ENCODE data around the gene SUSD1. TPM values are rescaled to one million over a fixed set of nuclear protein-coding genes. Genes with fewer than 3 reads are reported as not detected.

SUSD1 gene
- total RNA-seq, 1 experiment from 2014 or later = 14.5 TPM

- Histone ChIP-seq H4K20me1 (ENCODE audit: insufficient read depth, low read depth, low read length) (no peaks in the 10 kb centered on the region), H3K27ac (ENCODE audit: low read length) (no peak overlapping the region), H3K79me2 (ENCODE audit: low read length) (no peaks in the 10 kb centered on the region), H3K4me3 (ENCODE audit: low read length) (no peak overlapping the region), H3K27me3 (ENCODE audit: low read length) (no peaks in the 10 kb centered on the region), H2AFZ (ENCODE audit: low read length) (no peak overlapping the region), H3K4me1 (ENCODE audit: low read length) (peaks cover 11% of the 10 kb centered on the region), H3K9me3 (ENCODE audit: low read length) (no peaks in the 10 kb centered on the region), H3K36me3 (ENCODE audit: insufficient read depth, low read length) (no peaks in the 10 kb centered on the region), H3K9ac (ENCODE audit: low read length) (no peak overlapping the region), H3K9me2 (replicated peaks; ENCODE audit: insufficient read depth, low read length) (no peaks in the 10 kb centered on the region), H3K4me2 (ENCODE audit: low read depth, low read length, poor library complexity, severe bottlenecking) (no peak overlapping the region)
- no peak for DNase-seq
Measured at GRCh38 chr9:112007575-112008240, 167.4 kb downstream of the SUSD1 start.

GRCh38 chr9:112006361-112007020, 168.6 kb downstream of the SUSD1 start:
- no peaks in the 10 kb centered on the region for H4K20me1 ChIP-seq (ENCODE audit: insufficient read depth, low read depth, low read length)

GRCh38 chr9:112005939-112006338, 169.2 kb downstream of the SUSD1 start:
- no peaks in the 10 kb centered on the region for H3K4me1 ChIP-seq (ENCODE audit: low read length)
- H4K20me1 ChIP-seq (ENCODE audit: insufficient read depth, low read depth, low read length) = no peaks in the 10 kb centered on the region
- no peak overlapping the region for H2AFZ ChIP-seq (ENCODE audit: low read length)
- no peaks in the 10 kb centered on the region for H3K36me3 ChIP-seq (ENCODE audit: insufficient read depth, low read length)
- H3K9ac ChIP-seq (ENCODE audit: low read length) = no peak overlapping the region
- no peaks in the 10 kb centered on the region for H3K9me3 ChIP-seq (ENCODE audit: low read length)
- no peak for DNase-seq
- H3K4me2 ChIP-seq (ENCODE audit: low read depth, low read length, poor library complexity, severe bottlenecking) = no peak overlapping the region
- H3K27me3 ChIP-seq (ENCODE audit: low read length) = no peaks in the 10 kb centered on the region
- H3K79me2 ChIP-seq (ENCODE audit: low read length) = no peaks in the 10 kb centered on the region
- H3K4me3 ChIP-seq (ENCODE audit: low read length) = no peak overlapping the region
- H3K27ac ChIP-seq (ENCODE audit: low read length) = no peak overlapping the region
- H3K9me2 ChIP-seq (replicated peaks; ENCODE audit: insufficient read depth, low read length) = no peaks in the 10 kb centered on the region

More at GRCh38 chr9:112006361-112007020, 168.6 kb downstream of the SUSD1 start:
- no peak overlapping the region for H3K9ac ChIP-seq (ENCODE audit: low read length)
- no peaks in the 10 kb centered on the region for H3K79me2 ChIP-seq (ENCODE audit: low read length)
- no peaks in the 10 kb centered on the region for H3K27me3 ChIP-seq (ENCODE audit: low read length)
- DNase-seq = no peak
- H3K36me3 ChIP-seq (ENCODE audit: insufficient read depth, low read length) = no peaks in the 10 kb centered on the region
- H3K4me2 ChIP-seq (ENCODE audit: low read depth, low read length, poor library complexity, severe bottlenecking) = no peak overlapping the region
- H2AFZ ChIP-seq (ENCODE audit: low read length) = no peak overlapping the region
- H3K9me2 ChIP-seq (replicated peaks; ENCODE audit: insufficient read depth, low read length) = no peaks in the 10 kb centered on the region
- H3K9me3 ChIP-seq (ENCODE audit: low read length) = no peaks in the 10 kb centered on the region
- H3K4me1 ChIP-seq (ENCODE audit: low read length) = no peaks in the 10 kb centered on the region
- H3K4me3 ChIP-seq (ENCODE audit: low read length) = no peak overlapping the region
- no peak overlapping the region for H3K27ac ChIP-seq (ENCODE audit: low read length)

GRCh38 chr9:112003538-112003937, 171.6 kb downstream of the SUSD1 start:
- Histone ChIP-seq H3K4me2 (ENCODE audit: low read depth, low read length, poor library complexity, severe bottlenecking) (no peak overlapping the region), H3K4me1 (ENCODE audit: low read length) (no peaks in the 10 kb centered on the region), H3K9me2 (replicated peaks; ENCODE audit: insufficient read depth, low read length) (no peaks in the 10 kb centered on the region), H3K9me3 (ENCODE audit: low read length) (no peaks in the 10 kb centered on the region), H3K9ac (ENCODE audit: low read length) (no peak overlapping the region), H2AFZ (ENCODE audit: low read length) (no peak overlapping the region), H3K36me3 (ENCODE audit: insufficient read depth, low read length) (no peaks in the 10 kb centered on the region), H3K27me3 (ENCODE audit: low read length) (no peaks in the 10 kb centered on the region), H3K4me3 (ENCODE audit: low read length) (no peak overlapping the region), H3K27ac (ENCODE audit: low read length) (no peak overlapping the region), H4K20me1 (ENCODE audit: insufficient read depth, low read depth, low read length) (no peaks in the 10 kb centered on the region), H3K79me2 (ENCODE audit: low read length) (no peaks in the 10 kb centered on the region)
- no peak for DNase-seq

- Histone ChIP-seq H3K27ac (ENCODE audit: low read length) (no peak overlapping the region), H3K9me3 (ENCODE audit: low read length) (no peaks in the 10 kb centered on the region), H3K4me2 (ENCODE audit: low read depth, low read length, poor library complexity, severe bottlenecking) (no peak overlapping the region), H3K4me3 (ENCODE audit: low read length) (no peak overlapping the region), H3K79me2 (ENCODE audit: low read length) (no peaks in the 10 kb centered on the region), H4K20me1 (ENCODE audit: insufficient read depth, low read depth, low read length) (no peaks in the 10 kb centered on the region), H2AFZ (ENCODE audit: low read length) (no peak overlapping the region), H3K4me1 (ENCODE audit: low read length) (no peaks in the 10 kb centered on the region), H3K27me3 (ENCODE audit: low read length) (no peaks in the 10 kb centered on the region), H3K9ac (ENCODE audit: low read length) (no peak overlapping the region), H3K9me2 (replicated peaks; ENCODE audit: insufficient read depth, low read length) (no peaks in the 10 kb centered on the region), H3K36me3 (ENCODE audit: insufficient read depth, low read length) (no peaks in the 10 kb centered on the region)
- no peak for DNase-seq
Measured at GRCh38 chr9:112002847-112003457, 172.1 kb downstream of the SUSD1 start.

- Histone ChIP-seq H3K79me2 (ENCODE audit: low read length) (no peaks in the 10 kb centered on the region), H3K4me1 (ENCODE audit: low read length) (no peaks in the 10 kb centered on the region), H3K9ac (ENCODE audit: low read length) (no peak overlapping the region), H3K4me2 (ENCODE audit: low read depth, low read length, poor library complexity, severe bottlenecking) (no peak overlapping the region), H3K27ac (ENCODE audit: low read length) (no peak overlapping the region), H3K9me2 (replicated peaks; ENCODE audit: insufficient read depth, low read length) (no peaks in the 10 kb centered on the region), H3K27me3 (ENCODE audit: low read length) (no peaks in the 10 kb centered on the region), H4K20me1 (ENCODE audit: insufficient read depth, low read depth, low read length) (no peaks in the 10 kb centered on the region), H3K4me3 (ENCODE audit: low read length) (no peak overlapping the region), H2AFZ (ENCODE audit: low read length) (no peak overlapping the region), H3K36me3 (ENCODE audit: insufficient read depth, low read length) (no peaks in the 10 kb centered on the region), H3K9me3 (ENCODE audit: low read length) (no peaks in the 10 kb centered on the region)
- no peak for DNase-seq
Measured at GRCh38 chr9:112002131-112002846, 172.8 kb downstream of the SUSD1 start.

GRCh38 chr9:112000743-112001142, 174.4 kb downstream of the SUSD1 start:
- Histone ChIP-seq H2AFZ (ENCODE audit: low read length) (no peak overlapping the region), H3K36me3 (ENCODE audit: insufficient read depth, low read length) (no peaks in the 10 kb centered on the region), H3K9ac (ENCODE audit: low read length) (no peak overlapping the region), H3K4me3 (ENCODE audit: low read length) (no peak overlapping the region), H3K4me2 (ENCODE audit: low read depth, low read length, poor library complexity, severe bottlenecking) (no peak overlapping the region), H3K27me3 (ENCODE audit: low read length) (no peaks in the 10 kb centered on the region), H3K9me3 (ENCODE audit: low read length) (no peaks in the 10 kb centered on the region), H3K79me2 (ENCODE audit: low read length) (no peaks in the 10 kb centered on the region), H4K20me1 (ENCODE audit: insufficient read depth, low read depth, low read length) (no peaks in the 10 kb centered on the region), H3K9me2 (replicated peaks; ENCODE audit: insufficient read depth, low read length) (no peaks in the 10 kb centered on the region), H3K27ac (ENCODE audit: low read length) (no peak overlapping the region), H3K4me1 (ENCODE audit: low read length) (no peaks in the 10 kb centered on the region)
- no peak for DNase-seq

- Histone ChIP-seq H3K36me3 (ENCODE audit: insufficient read depth, low read length) (no peaks in the 10 kb centered on the region), H3K79me2 (ENCODE audit: low read length) (no peaks in the 10 kb centered on the region), H3K9ac (ENCODE audit: low read length) (no peak overlapping the region), H3K9me3 (ENCODE audit: low read length) (no peaks in the 10 kb centered on the region), H3K27ac (ENCODE audit: low read length) (no peak overlapping the region), H2AFZ (ENCODE audit: low read length) (no peak overlapping the region), H3K9me2 (replicated peaks; ENCODE audit: insufficient read depth, low read length) (no peaks in the 10 kb centered on the region), H3K4me1 (ENCODE audit: low read length) (no peaks in the 10 kb centered on the region), H4K20me1 (ENCODE audit: insufficient read depth, low read depth, low read length) (no peaks in the 10 kb centered on the region), H3K4me2 (ENCODE audit: low read depth, low read length, poor library complexity, severe bottlenecking) (no peak overlapping the region), H3K4me3 (ENCODE audit: low read length) (no peak overlapping the region), H3K27me3 (ENCODE audit: low read length) (no peaks in the 10 kb centered on the region)
- DNase-seq = no peak
Measured at GRCh38 chr9:111999319-111999718, 175.8 kb downstream of the SUSD1 start.

Measured in Karpas-422 (cell line).